HCT116 (cell line): ENCODE measurements around the gene SLC9A9. TPM values are rescaled to one million over a fixed set of nuclear protein-coding genes. Genes with fewer than 3 reads are reported as not detected.

Experiments
- ATAC-seq: fragments of 200-7000 bp; cut with Tn5 transposase; 2 replicates; pipeline ENCODE4 v1.9.1; 2020; ENCODE audit warnings: mild to moderate bottlenecking, moderate library complexity
- BruUV-seq: library from RNA; stranded (reverse); fragments of 400-500 nt; replicated peaks from 2 replicates; lab custom pipeline; 2021; lab: Mats Ljungman, UMichigan
- CTCF ChIA-PET: fragments of 300-600 bp; sonication (Branson Sonifier 250); formaldehyde crosslinking; loops from one replicate; lab custom pipeline; 2021; ENCODE audit warnings: antibody characterized with exemption; lab: Charles Lee
- POLR2A ChIA-PET: fragments of 300-600, 350-600 bp; sonication (Branson Sonifier 250); formaldehyde crosslinking; loops from one replicate; lab custom pipeline; 2021; ENCODE audit warnings: antibody characterized with exemption; lab: Charles Lee
- RAD21 ChIA-PET, 2 experiments: fragments of 300-600 bp; sonication (Branson Sonifier 250); formaldehyde crosslinking; loops; one replicate each; lab custom pipeline; 2023; ENCODE audit warnings: low total read pairs in 2 of 2; ENCODE audit not compliant: uncharacterized antibody in 2 of 2, unreplicated experiment in 2 of 2, low non-redundant PET in 1 of 2; lab: Charles Lee
- DNase-seq: peaks from one replicate; pipeline ENCODE4 v3.0.0-alpha.2; 2010; ENCODE audit warnings: low read depth, low spot score
- H2AFZ ChIP-seq: fragments of 200-600 bp; shearing (Covaris generic), sonication (generic); 2 replicates; pipeline ENCODE4 v1.6.1; 2017; ENCODE audit warnings: low read depth, mixed run types, mixed read lengths, antibody characterized with exemption, low read length; ENCODE audit not compliant: poor library complexity, severe bottlenecking
- H3K27ac ChIP-seq: 2 replicates; pipeline ENCODE4 v1.5.1; 2012; ENCODE audit warnings: low read depth, low read length
- H3K27me3 ChIP-seq: fragments of 200-600 bp; sonication (generic); 2 replicates; pipeline ENCODE4 v1.6.1; 2016; ENCODE audit warnings: mixed run types, low read length, mixed read lengths; ENCODE audit not compliant: insufficient read depth
- H3K36me3 ChIP-seq, 2 experiments: fragments of 200-500 bp in 1 of 2; fragments of 200-600 bp in 1 of 2; sonication (Bioruptor generic) in 1 of 2; sonication (generic) in 1 of 2; 2 replicates each; pipeline versions ENCODE4 v1.5.1 to v1.6.1; 2014 to 2016; ENCODE audit warnings: low read length in 2 of 2, inconsistent platforms in 1 of 2, mixed read lengths in 1 of 2, mixed run types in 1 of 2; ENCODE audit not compliant: insufficient read depth in 2 of 2, control insufficient read depth in 1 of 2
- H3K4me1 ChIP-seq, 2 experiments: fragments of 200-600 bp in 1 of 2; sonication (generic) in 1 of 2; 2 replicates each; pipeline versions ENCODE4 v1.5.1 to v1.6.1; 2012 to 2017; ENCODE audit warnings: low read length in 2 of 2, inconsistent platforms in 1 of 2, mild to moderate bottlenecking in 1 of 2, mixed read lengths in 1 of 2, mixed run types in 1 of 2, moderate library complexity in 1 of 2; ENCODE audit not compliant: insufficient read depth in 2 of 2, control insufficient read depth in 1 of 2
- H3K4me2 ChIP-seq: fragments of 200-600 bp; sonication (generic); 2 replicates; pipeline ENCODE4 v1.6.1; 2017; ENCODE audit warnings: mixed run types, low read length, mixed read lengths
- H3K4me3 ChIP-seq, 2 experiments: fragments of 200-600 bp in 1 of 2; sonication (generic) in 1 of 2; replicated peaks in 1 of 2; 2 replicates each; pipeline ENCODE4 v1.5.1; 2011 to 2016; ENCODE audit warnings: low read length in 2 of 2, control low read depth in 1 of 2, low read depth in 1 of 2, mild to moderate bottlenecking in 1 of 2, mixed read lengths in 1 of 2, mixed run types in 1 of 2
- H3K79me2 ChIP-seq: fragments of 200-600 bp; sonication (generic); 2 replicates; pipeline ENCODE4 v1.6.1; 2017; ENCODE audit warnings: mild to moderate bottlenecking, mixed run types, low read length, moderate library complexity, mixed read lengths; ENCODE audit not compliant: insufficient read depth
- H3K9ac ChIP-seq: fragments of 200-600 bp; sonication (generic); 2 replicates; pipeline ENCODE4 v1.6.1; 2016; ENCODE audit warnings: low read length, mixed read lengths
- H3K9me2 ChIP-seq: fragments of 200-600 bp; sonication (generic), shearing (Covaris generic); 2 replicates; pipeline ENCODE4 v1.6.1; 2017; ENCODE audit warnings: mixed run types, mild to moderate bottlenecking, moderate library complexity; ENCODE audit not compliant: insufficient read depth
- H3K9me3 ChIP-seq, 2 experiments: fragments of 200-500 bp in 1 of 2; fragments of 200-600 bp in 1 of 2; sonication (Bioruptor generic) in 1 of 2; sonication (generic) in 1 of 2; 2 replicates each; pipeline ENCODE4 v1.6.1; 2014 to 2017; ENCODE audit warnings: low read length in 2 of 2, mixed read lengths in 2 of 2, inconsistent platforms in 1 of 2, low read depth in 1 of 2, mild to moderate bottlenecking in 1 of 2, mixed run types in 1 of 2, moderate library complexity in 1 of 2; ENCODE audit not compliant: control insufficient read depth in 1 of 2, insufficient read depth in 1 of 2
- H4K20me1 ChIP-seq: fragments of 200-600 bp; sonication (generic), shearing (Covaris generic); 2 replicates; pipeline ENCODE4 v1.6.1; 2017; ENCODE audit warnings: mixed run types, mild to moderate bottlenecking, moderate library complexity; ENCODE audit not compliant: insufficient read depth
- ATF3 ChIP-seq: IDR thresholded peaks from 2 replicates; pipeline ENCODE4 v1.6.1; 2012
- CEBPB ChIP-seq: IDR thresholded peaks from 2 replicates; pipeline ENCODE4 v1.6.1; 2012; ENCODE audit warnings: low read depth
- CTCF ChIP-seq, 3 experiments: fragments of 200-600 bp in 1 of 3; sonication (generic) in 1 of 3; IDR thresholded peaks in 2 of 3; conservative IDR thresholded peaks in 1 of 3; 2 replicates each; pipeline ENCODE4 v1.5.1; 2012 to 2017; ENCODE audit warnings: low read depth in 2 of 3, low read length in 2 of 3, antibody characterized with exemption in 1 of 3, borderline replicate concordance in 1 of 3, control low read depth in 1 of 3, mild to moderate bottlenecking in 1 of 3, mixed read lengths in 1 of 3, mixed run types in 1 of 3, moderate library complexity in 1 of 3; ENCODE audit not compliant: insufficient read depth in 1 of 3
- EGR1 ChIP-seq: IDR thresholded peaks from 2 replicates; pipeline ENCODE4 v1.6.1; 2012; ENCODE audit warnings: low read depth
- ELF1 ChIP-seq: IDR thresholded peaks from 2 replicates; pipeline ENCODE4 v1.6.1; 2012; ENCODE audit warnings: low read depth, borderline replicate concordance
- EZH2phosphoT487 ChIP-seq: fragments of 200-600 bp; IDR thresholded peaks from 2 replicates; pipeline ENCODE4 v1.6.1; 2018; ENCODE audit warnings: antibody characterized with exemption, borderline replicate concordance
- FOSL1 ChIP-seq: IDR thresholded peaks from 2 replicates; pipeline ENCODE4 v1.6.1; 2012; ENCODE audit warnings: low read depth
- JUND ChIP-seq: IDR thresholded peaks from 2 replicates; pipeline ENCODE4 v1.6.1; 2012
- POLR2A ChIP-seq: IDR thresholded peaks from 2 replicates; pipeline ENCODE4 v1.7.0; 2011; ENCODE audit warnings: borderline replicate concordance; ENCODE audit not compliant: insufficient read depth, insufficient read length; ENCODE audit errors: extremely low read depth
- RAD21 ChIP-seq: IDR thresholded peaks from 2 replicates; pipeline ENCODE4 v1.6.1; 2012; ENCODE audit warnings: low read depth, mild to moderate bottlenecking
- SIN3A ChIP-seq: IDR thresholded peaks from 2 replicates; pipeline ENCODE4 v1.6.1; 2012; ENCODE audit warnings: low read depth
- SRF ChIP-seq: IDR thresholded peaks from 2 replicates; pipeline ENCODE4 v1.6.1; 2012; ENCODE audit warnings: low read depth
- TCF7L2 ChIP-seq: IDR thresholded peaks from 2 replicates; pipeline ENCODE4 v1.7.0; 2011; ENCODE audit warnings: borderline replicate concordance, inconsistent platforms; ENCODE audit not compliant: insufficient read depth, insufficient read length; ENCODE audit errors: extremely low read depth
- YY1 ChIP-seq: IDR thresholded peaks from 2 replicates; pipeline ENCODE4 v1.6.1; 2011; ENCODE audit warnings: low read length, low read depth, moderate library complexity, mild to moderate bottlenecking; ENCODE audit not compliant: insufficient replicate concordance; ENCODE audit errors: extremely low read depth
- ZBTB33 ChIP-seq: IDR thresholded peaks from 2 replicates; pipeline ENCODE4 v1.6.1; 2011; ENCODE audit warnings: mild to moderate bottlenecking, low read length, moderate library complexity; ENCODE audit not compliant: insufficient replicate concordance; ENCODE audit errors: extremely low read depth
- ZNF274 ChIP-seq: fragments of 200-500 bp; sonication (Bioruptor generic); IDR thresholded peaks from 2 replicates; pipeline ENCODE4 v1.6.1; 2014; ENCODE audit warnings: mild to moderate bottlenecking, low read depth, low read length, inconsistent platforms
- intact Hi-C: fragments of 100-400 bp; cut with micrococcal nuclease; formaldehyde crosslinking; loops from 2 replicates; pipeline ENCODE4 v1.10.0; 2022
- total RNA-seq: library from RNA; stranded (reverse); gene quantifications from one replicate; pipeline ENCODE4 v1.2.1, GENCODE V29; 2021; ENCODE audit not compliant: unreplicated experiment

The SLC9A9 gene
- total RNA-seq, 1 experiment from 2014 or later: 0.20 TPM

- no peak for TF ChIP-seq CTCF (IDR thresholded peaks at IDR 0.05 in 2 of 3, conservative IDR thresholded peaks at IDR 0.05 in 1 of 3; ENCODE audit: borderline replicate concordance in 1 of 3, insufficient read depth in 1 of 3, low read depth in 2 of 3, low read length in 2 of 3)
- no peak for TF ChIP-seq YY1
- no peak for TF ChIP-seq EGR1
- TF ChIP-seq ZNF274: no peak
These were observed 488.0 kb downstream of the SLC9A9 start (continued) for GRCh38 chr3:143360244-143360643.

GRCh38 chr3:143358793-143359491 is 489.3 kb downstream of the SLC9A9 start:
- ATAC-seq (no peak), DNase-seq (no peak)
- H3K4me1 ChIP-seq: no peaks in the 10 kb centered on the region
- no TSS peak for BruUV-seq
- no peak overlapping the region for H3K4me3 ChIP-seq
- no peak overlapping the region for H3K27ac ChIP-seq
- intact Hi-C loops: no loop called here
- H3K9ac ChIP-seq: no peak overlapping the region
- POLR2A ChIA-PET: no interaction called here
- H3K9me3 ChIP-seq: no peaks in the 10 kb centered on the region
- no peak overlapping the region for H2AFZ ChIP-seq
- peaks cover 16% of the 10 kb centered on the region; the same call in 1 of the 2 replicates for H3K27me3 ChIP-seq
- RAD21 ChIA-PET: no interaction called here
- no peaks in the 10 kb centered on the region for H4K20me1 ChIP-seq
- CTCF ChIA-PET: no interaction called here
- TF ChIP-seq ATF3 (no peak), YY1 (no peak), EGR1 (no peak), JUND (no peak), RAD21 (no peak), SIN3A (no peak), EZH2phosphoT487 (no peak), SRF (no peak), POLR2A (no peak), FOSL1 (no peak), ZBTB33 (no peak), TCF7L2 (no peak), ELF1 (no peak), CEBPB (no peak)
- no peak overlapping the region for H3K4me2 ChIP-seq
- H3K79me2 ChIP-seq: no peaks in the 10 kb centered on the region
- no peaks in the 10 kb centered on the region for H3K9me2 ChIP-seq
- H3K36me3 ChIP-seq: no peaks in the 10 kb centered on the region
